ENCODE results near the gene PTPRM.

- TF ChIP-seq CTCF (IDR thresholded peaks at IDR 0.05; ENCODE audit: borderline replicate concordance, extremely low read depth, low read length, poor library complexity, severe bottlenecking): no peak
- no peak for TF ChIP-seq EZH2 (IDR thresholded peaks at IDR 0.05; ENCODE audit: borderline replicate concordance, low read depth, low read length, severe bottlenecking)
Observed at GRCh38 chr18:7940379-7940778, 373.3 kb downstream of the PTPRM start.

Measured in DND-41 (cell line).